Activated naive CD4-positive, alpha-beta T cell treated with anti-CD3 and anti-CD28 coated beads, Interleukin-2, amount 10 ng/mL, durations not matched to agents 7 days and 5 days (primary cell): ENCODE results near the gene ZHX3.

Experiments
- CTCF ChIA-PET: fragments of 350-600 bp; sonication (Branson Sonifier 250); formaldehyde crosslinking; loops from one replicate; lab custom pipeline; 2021; ENCODE audit warnings: antibody characterized with exemption; lab: Charles Lee
- DNase-seq: peaks from one replicate; pipeline ENCODE4 v3.0.0-alpha.2; 2020
- H3K27ac Mint-ChIP-seq: one replicate; pipeline ENCODE4 v1.8.0; 2021; ENCODE audit warnings: mild to moderate bottlenecking, moderate library complexity, mixed read lengths
- H3K27me3 Mint-ChIP-seq: one replicate; pipeline ENCODE4 v1.8.0; 2021; ENCODE audit warnings: mild to moderate bottlenecking, mixed read lengths
- H3K36me3 Mint-ChIP-seq: one replicate; pipeline ENCODE4 v1.8.0; 2021; ENCODE audit warnings: mixed read lengths
- H3K4me1 Mint-ChIP-seq: one replicate; pipeline ENCODE4 v1.8.0; 2021; ENCODE audit warnings: mixed read lengths
- H3K4me3 Mint-ChIP-seq: one replicate; pipeline ENCODE4 v1.8.0; 2021; ENCODE audit warnings: mild to moderate bottlenecking, moderate library complexity, mixed read lengths
- H3K9me3 Mint-ChIP-seq: one replicate; pipeline ENCODE4 v1.8.0; 2021; ENCODE audit warnings: mixed read lengths

Gene ZHX3

GRCh38 chr20:41308726-41309413 lies 8.7 kb downstream of the ZHX3 start:
- H3K27ac Mint-ChIP-seq = no peak overlapping the region
- no peak overlapping the region for H3K4me3 Mint-ChIP-seq
- DNase-seq = no peak
- H3K4me1 Mint-ChIP-seq = no peaks in the 10 kb centered on the region
- H3K27me3 Mint-ChIP-seq = no peaks in the 10 kb centered on the region
- CTCF ChIA-PET = interaction anchor here (1.6 kb wide), 1 partner anchor 346 kb away, joined by 4 read pairs; no protein-coding TSS in a partner anchor
- H3K36me3 Mint-ChIP-seq = peaks cover 2% of the 10 kb centered on the region
- no peaks in the 10 kb centered on the region for H3K9me3 Mint-ChIP-seq

DNA sequence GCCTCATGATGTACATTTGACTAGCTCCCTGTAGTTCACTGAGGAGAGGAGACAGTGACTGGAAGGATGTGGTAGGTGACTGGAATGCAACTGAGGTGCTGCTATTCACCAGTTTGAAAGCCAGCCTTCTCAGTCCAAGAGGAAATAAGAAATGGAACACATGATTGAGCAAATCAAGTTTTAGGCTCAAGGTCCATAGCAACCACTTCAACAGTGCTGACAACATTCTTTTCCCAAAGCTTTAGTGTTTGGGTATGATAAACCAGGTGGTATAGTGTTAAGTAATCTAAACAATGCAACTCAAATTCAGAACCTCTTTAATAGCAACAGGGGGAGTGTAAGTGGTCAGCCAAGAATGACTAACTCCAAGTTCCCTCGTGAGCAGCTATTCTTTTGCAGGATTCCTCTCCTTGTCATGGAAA lies 9.2 kb downstream of the ZHX3 start:
- CTCF ChIA-PET = interaction anchor here (1.6 kb wide), 1 partner anchor 346 kb away, joined by 4 read pairs; no protein-coding TSS in a partner anchor
- H3K4me1 Mint-ChIP-seq = no peaks in the 10 kb centered on the region

DNA sequence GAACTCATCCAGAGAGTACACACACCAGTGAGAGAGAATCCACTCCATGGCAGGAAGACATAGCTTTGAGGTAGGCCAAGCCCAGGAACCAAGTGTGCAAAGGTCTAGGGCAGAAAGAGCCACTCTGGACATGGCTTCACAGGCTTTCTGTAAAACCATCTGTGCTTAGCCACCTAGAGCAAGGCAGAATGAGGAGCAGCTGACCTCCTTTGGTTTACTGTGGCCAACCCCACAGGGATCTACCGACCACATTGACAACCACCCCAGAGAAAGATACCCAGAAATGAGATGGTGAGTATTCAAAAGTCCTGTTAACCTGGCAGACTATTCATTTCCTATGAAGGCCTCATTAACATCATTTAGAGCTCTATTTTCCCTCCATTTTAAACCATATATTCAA lies 10.5 kb downstream of the ZHX3 start:
- H3K4me1 Mint-ChIP-seq = no peaks in the 10 kb centered on the region
- no peak for DNase-seq
- no peaks in the 10 kb centered on the region for H3K27me3 Mint-ChIP-seq
- no peak overlapping the region for H3K27ac Mint-ChIP-seq
- H3K4me3 Mint-ChIP-seq = no peak overlapping the region
- no peaks in the 10 kb centered on the region for H3K9me3 Mint-ChIP-seq
- H3K36me3 Mint-ChIP-seq = peaks cover 2% of the 10 kb centered on the region
- CTCF ChIA-PET = no interaction called here

More for the DNA sequence above, 9.2 kb downstream of the ZHX3 start:
- H3K9me3 Mint-ChIP-seq = no peaks in the 10 kb centered on the region
- DNase-seq = no peak
- H3K4me3 Mint-ChIP-seq = no peak overlapping the region
- peaks cover 2% of the 10 kb centered on the region for H3K36me3 Mint-ChIP-seq
- no peaks in the 10 kb centered on the region for H3K27me3 Mint-ChIP-seq
- no peak overlapping the region for H3K27ac Mint-ChIP-seq

DNA sequence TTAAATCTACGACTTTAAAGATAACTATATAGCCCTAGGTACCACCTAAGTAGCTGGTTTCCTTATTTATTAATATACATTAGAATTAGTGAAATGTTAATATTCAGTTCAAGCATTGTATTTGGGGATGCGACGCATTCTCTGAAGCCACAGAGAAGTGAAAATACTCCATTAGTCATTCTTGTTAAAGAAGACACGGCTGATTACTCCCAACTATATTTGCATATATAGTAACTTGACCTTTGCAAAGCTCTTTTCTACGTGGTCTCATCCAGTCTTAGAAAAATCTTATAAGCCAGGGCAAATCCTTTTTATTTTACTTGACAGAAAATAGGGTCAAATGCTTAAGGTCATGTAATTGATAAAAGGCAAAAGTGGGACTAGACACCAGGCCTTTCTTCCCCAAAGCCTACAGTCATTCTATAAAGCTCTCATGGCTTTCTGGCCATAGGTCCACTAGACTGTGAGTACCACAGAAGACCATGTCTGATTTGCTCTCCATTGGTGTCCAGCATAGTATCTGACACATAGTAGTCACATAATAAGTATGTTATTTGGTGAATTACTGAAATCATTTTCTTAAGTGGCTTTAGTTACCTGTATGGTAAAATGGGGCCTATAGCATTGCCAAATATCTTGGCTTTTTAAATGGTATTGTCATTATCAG lies 11.3 kb downstream of the ZHX3 start:
- no peaks in the 10 kb centered on the region for H3K4me1 Mint-ChIP-seq
- CTCF ChIA-PET = no interaction called here
- no peaks in the 10 kb centered on the region for H3K36me3 Mint-ChIP-seq
- H3K27me3 Mint-ChIP-seq = no peaks in the 10 kb centered on the region
- H3K9me3 Mint-ChIP-seq = no peaks in the 10 kb centered on the region
- no peak overlapping the region for H3K4me3 Mint-ChIP-seq
- no peak for DNase-seq
- no peak overlapping the region for H3K27ac Mint-ChIP-seq

GRCh38 chr20:41304424-41305079 lies 13.0 kb downstream of the ZHX3 start:
- Mint-ChIP-seq H3K27ac (no peak overlapping the region), H3K4me3 (no peak overlapping the region), H3K4me1 (no peaks in the 10 kb centered on the region), H3K36me3 (no peaks in the 10 kb centered on the region), H3K9me3 (no peaks in the 10 kb centered on the region), H3K27me3 (no peaks in the 10 kb centered on the region)
- CTCF ChIA-PET = no interaction called here
- DNase-seq = no peak

DNA sequence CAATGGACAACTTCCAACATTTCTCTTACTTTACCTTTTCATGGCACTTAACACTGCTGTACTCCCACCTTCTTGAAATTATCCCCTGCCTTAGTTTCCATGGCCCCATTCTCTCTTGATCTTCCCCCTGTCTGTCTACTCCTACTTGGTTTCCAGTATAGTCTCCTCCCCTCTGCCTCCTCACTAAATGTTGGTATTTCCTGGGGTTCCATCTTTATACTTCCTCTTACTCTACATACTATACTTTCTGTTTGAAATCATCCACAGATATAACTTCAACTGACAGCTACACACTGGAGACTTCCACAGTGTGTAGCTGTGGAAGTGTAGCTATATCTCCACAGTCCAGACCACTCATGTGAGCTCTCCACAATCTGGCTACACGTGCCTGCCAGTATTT lies 13.5 kb downstream of the ZHX3 start:
- DNase-seq = no peak
- H3K27ac Mint-ChIP-seq = no peak overlapping the region
- H3K4me1 Mint-ChIP-seq = no peaks in the 10 kb centered on the region
- no peaks in the 10 kb centered on the region for H3K9me3 Mint-ChIP-seq
- CTCF ChIA-PET = interaction anchor here (1.1 kb wide), 1 partner anchor 10 kb away, joined by 4 read pairs; no protein-coding TSS in a partner anchor
- H3K4me3 Mint-ChIP-seq = no peak overlapping the region
- no peaks in the 10 kb centered on the region for H3K36me3 Mint-ChIP-seq
- no peaks in the 10 kb centered on the region for H3K27me3 Mint-ChIP-seq

- Mint-ChIP-seq H3K4me3 (no peak overlapping the region), H3K36me3 (no peaks in the 10 kb centered on the region), H3K9me3 (no peaks in the 10 kb centered on the region), H3K4me1 (no peaks in the 10 kb centered on the region), H3K27me3 (no peaks in the 10 kb centered on the region), H3K27ac (no peak overlapping the region)
- CTCF ChIA-PET = no interaction called here
- DNase-seq = no peak
Measured at GRCh38 chr20:41300886-41301285, 16.6 kb downstream of the ZHX3 start.

DNA sequence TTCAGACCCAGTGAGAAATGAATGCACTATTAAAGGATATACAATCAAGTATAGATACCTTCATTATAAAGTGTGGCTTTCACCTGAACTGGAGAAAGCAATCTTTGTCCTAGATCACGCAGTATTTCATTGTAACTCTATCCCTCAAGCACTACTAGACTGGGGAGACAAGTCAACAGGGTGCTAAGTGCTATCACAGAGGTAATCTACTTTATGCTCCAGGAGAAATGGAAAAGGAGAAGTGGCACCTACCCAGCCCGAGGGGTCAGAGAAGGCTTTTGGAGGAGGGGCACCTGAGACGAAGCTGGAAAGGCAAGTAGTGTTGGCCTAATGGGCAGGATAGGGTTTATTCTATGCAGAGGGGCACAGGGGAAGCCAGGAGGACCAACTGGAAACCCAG lies 17.1 kb downstream of the ZHX3 start:
- CTCF ChIA-PET = no interaction called here
- Mint-ChIP-seq H3K36me3 (no peaks in the 10 kb centered on the region), H3K27ac (no peak overlapping the region)

DNA sequence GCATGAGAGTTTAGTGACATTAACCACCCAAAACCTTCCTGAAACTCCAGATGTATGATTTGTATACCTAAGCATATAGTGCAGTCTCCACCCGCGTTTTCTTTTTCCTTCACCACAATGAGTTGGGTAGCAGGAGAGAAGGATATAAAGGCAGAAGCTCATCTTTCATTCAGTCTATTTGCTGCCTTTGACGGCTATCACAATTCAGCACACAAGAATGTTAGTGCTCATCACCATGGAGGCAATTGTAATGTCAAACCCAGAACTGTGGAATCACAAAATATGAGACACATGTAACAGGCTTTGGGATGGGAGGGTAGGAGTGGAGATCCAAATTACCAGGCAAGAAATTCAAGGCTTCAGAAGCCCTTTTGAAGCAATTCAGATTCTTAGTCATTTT lies 17.6 kb downstream of the ZHX3 start:
- H3K36me3 Mint-ChIP-seq = no peaks in the 10 kb centered on the region
- H3K27me3 Mint-ChIP-seq = no peaks in the 10 kb centered on the region
- no peaks in the 10 kb centered on the region for H3K4me1 Mint-ChIP-seq
- H3K4me3 Mint-ChIP-seq = no peak overlapping the region
- CTCF ChIA-PET = no interaction called here
- no peak for DNase-seq
- no peaks in the 10 kb centered on the region for H3K9me3 Mint-ChIP-seq
- H3K27ac Mint-ChIP-seq = no peak overlapping the region

More for the DNA sequence above, 17.1 kb downstream of the ZHX3 start:
- H3K9me3 Mint-ChIP-seq = no peaks in the 10 kb centered on the region
- DNase-seq = no peak
- H3K27me3 Mint-ChIP-seq = no peaks in the 10 kb centered on the region
- no peak overlapping the region for H3K4me3 Mint-ChIP-seq
- no peaks in the 10 kb centered on the region for H3K4me1 Mint-ChIP-seq

DNA sequence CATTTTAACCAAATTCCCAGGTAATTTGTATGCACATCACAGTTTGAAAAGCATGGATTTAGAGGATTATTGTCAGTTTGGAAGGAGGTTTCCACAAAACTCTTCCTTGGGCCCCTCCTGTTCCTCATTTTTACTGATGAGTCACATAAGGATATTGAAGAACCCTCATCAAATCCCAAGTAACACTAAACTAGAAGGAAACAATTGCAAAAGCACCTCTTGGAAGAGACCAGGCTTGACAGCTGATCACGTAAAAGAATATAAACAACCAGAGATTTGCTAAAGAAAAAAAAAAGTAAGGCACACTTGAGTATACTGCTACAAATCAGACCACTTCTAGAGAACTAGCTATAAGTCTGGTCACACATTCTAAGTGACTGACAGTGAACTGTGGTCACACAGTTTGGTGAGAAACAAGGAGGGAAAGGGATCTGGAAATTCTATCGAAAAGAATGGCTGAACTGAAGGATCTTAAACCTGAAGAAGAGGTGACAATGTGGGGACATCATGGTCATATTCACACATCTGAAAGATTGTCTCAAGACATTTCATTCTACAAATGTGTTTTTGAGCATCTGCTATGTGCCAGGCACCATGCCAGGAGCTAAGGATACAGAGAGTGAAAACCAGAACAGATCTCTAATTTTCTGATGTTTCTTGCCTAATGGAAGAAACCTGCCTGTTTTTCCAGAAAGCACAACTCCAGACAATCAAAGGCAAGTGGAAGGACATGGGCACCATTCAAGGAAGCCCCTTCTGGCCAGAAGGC lies 24.1 kb downstream of the ZHX3 start:
- no peak for DNase-seq

GRCh38 chr20:41290804-41291389 lies 26.6 kb downstream of the ZHX3 start:
- no peak overlapping the region for H3K27ac Mint-ChIP-seq
- H3K9me3 Mint-ChIP-seq = peaks cover 11% of the 10 kb centered on the region
- H3K27me3 Mint-ChIP-seq = no peaks in the 10 kb centered on the region
- CTCF ChIA-PET = no interaction called here
- H3K4me3 Mint-ChIP-seq = no peak overlapping the region
- peaks cover 2% of the 10 kb centered on the region for H3K36me3 Mint-ChIP-seq
- H3K4me1 Mint-ChIP-seq = no peaks in the 10 kb centered on the region
- DNase-seq = no peak

More for the DNA sequence above, 24.1 kb downstream of the ZHX3 start:
- H3K27ac Mint-ChIP-seq = no peak overlapping the region
- H3K4me3 Mint-ChIP-seq = no peak overlapping the region
- no peaks in the 10 kb centered on the region for H3K27me3 Mint-ChIP-seq
- H3K4me1 Mint-ChIP-seq = no peaks in the 10 kb centered on the region
- CTCF ChIA-PET = interaction anchor here (0.7 kb wide), 1 partner anchor 10 kb away, joined by 4 read pairs; no protein-coding TSS in a partner anchor
- no peaks in the 10 kb centered on the region for H3K9me3 Mint-ChIP-seq
- no peaks in the 10 kb centered on the region for H3K36me3 Mint-ChIP-seq

- CTCF ChIA-PET = no interaction called here
- no peak overlapping the region for H3K27ac Mint-ChIP-seq
- H3K4me3 Mint-ChIP-seq = no peak overlapping the region
- H3K27me3 Mint-ChIP-seq = no peaks in the 10 kb centered on the region
- no peaks in the 10 kb centered on the region for H3K4me1 Mint-ChIP-seq
- peaks cover 11% of the 10 kb centered on the region for H3K9me3 Mint-ChIP-seq
- H3K36me3 Mint-ChIP-seq = peaks cover 2% of the 10 kb centered on the region
- no peak for DNase-seq
Measured at GRCh38 chr20:41287327-41287726, 30.2 kb downstream of the ZHX3 start.

- peaks cover 2% of the 10 kb centered on the region for H3K36me3 Mint-ChIP-seq
- no peaks in the 10 kb centered on the region for H3K27me3 Mint-ChIP-seq
- DNase-seq = no peak
- no peak overlapping the region for H3K27ac Mint-ChIP-seq
- peaks cover 11% of the 10 kb centered on the region for H3K9me3 Mint-ChIP-seq
- no peak overlapping the region for H3K4me3 Mint-ChIP-seq
- H3K4me1 Mint-ChIP-seq = no peaks in the 10 kb centered on the region
- CTCF ChIA-PET = no interaction called here
Measured at GRCh38 chr20:41286240-41286851, 31.2 kb downstream of the ZHX3 start.
